ENCODE data around the gene SLC6A7.

- TF ChIP-seq CTCF (conservative IDR thresholded peaks at IDR 0.05): no peak
- TF ChIP-seq EZH2 (IDR thresholded peaks at IDR 0.05; ENCODE audit: low read depth): no peak
Observed at GRCh38 chr5:150252489-150252888, 62.6 kb downstream of the SLC6A7 start.

Data from PC-9 (cell line).